HG02623 (cell line): ENCODE results near the gene ZNF674.

Experiments used
- ATAC-seq: cut with Tn5 transposase; IDR thresholded peaks from one replicate; pipeline ENCODE4 v1.9.1; 2021; ENCODE audit warnings: moderate library complexity; ENCODE audit not compliant: unreplicated experiment

ZNF674 gene

GRCh38 chrX:46545111-46546005, at the start of gene ZNF674:
ZNF674 (minus strand) TSS chrX:46545421; CDS start chrX:46542087, 3,334 bp downstream.
- peak; percentile 84 for ATAC-seq

- ATAC-seq, result no peak
These were observed 44.9 kb upstream of the ZNF674 start for GRCh38 chrX:46589977-46590723.

GRCh38 chrX:46588263-46588662, 43.0 kb upstream of the ZNF674 start:
- no peak for ATAC-seq

- ATAC-seq, result no peak
These were observed 42.5 kb upstream of the ZNF674 start for GRCh38 chrX:46587753-46588171.

DNA sequence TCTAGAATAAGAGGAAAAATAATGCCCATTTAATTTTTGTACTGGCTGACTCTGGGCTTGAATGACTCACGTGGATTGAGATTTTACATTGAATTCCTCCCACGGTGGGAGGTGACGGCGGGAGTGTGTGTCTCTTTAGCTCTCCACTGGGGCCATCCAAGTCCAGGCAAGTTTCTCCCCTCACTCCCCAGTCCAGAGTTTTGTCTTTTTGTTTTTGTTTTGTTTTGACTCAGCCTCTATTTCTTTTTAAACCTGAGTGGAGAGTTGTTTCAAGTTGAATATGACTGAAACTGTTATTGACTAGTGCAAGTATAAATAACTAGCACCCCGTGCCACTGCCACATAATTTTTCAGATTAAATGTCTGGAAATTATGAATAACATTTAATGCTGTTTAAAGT, 41.9 kb upstream of the ZNF674 start:
- no peak for ATAC-seq

- no peak for ATAC-seq
These were observed 39.5 kb upstream of the ZNF674 start for GRCh38 chrX:46584736-46585135.

GRCh38 chrX:46582966-46583365, 37.7 kb upstream of the ZNF674 start:
- ATAC-seq, result no peak

- no peak for ATAC-seq
These were observed 37.1 kb upstream of the ZNF674 start for GRCh38 chrX:46582325-46582724.

GRCh38 chrX:46580613-46581012, 35.4 kb upstream of the ZNF674 start:
- no peak for ATAC-seq

DNA sequence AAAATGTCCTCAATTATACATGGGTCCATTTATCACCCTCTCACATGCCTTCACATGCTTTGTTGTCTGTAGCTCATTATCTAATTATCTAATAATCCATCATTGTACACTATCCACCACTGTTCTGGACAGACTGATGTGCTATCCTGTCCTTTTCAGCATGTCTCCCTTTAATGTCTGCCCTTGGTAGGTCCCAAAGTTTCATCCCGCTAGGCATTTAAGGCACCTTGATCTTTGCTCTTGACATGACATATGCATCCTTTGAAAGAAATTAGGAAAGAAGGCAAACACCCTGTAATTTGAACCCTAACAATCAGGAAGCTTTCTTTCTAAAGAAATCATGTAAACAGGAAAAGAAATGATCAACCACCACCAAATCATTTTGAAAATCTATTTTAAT, 34.0 kb upstream of the ZNF674 start:
- ATAC-seq, result no peak

GRCh38 chrX:46577221-46578005, 32.2 kb upstream of the ZNF674 start:
- no peak for ATAC-seq

DNA sequence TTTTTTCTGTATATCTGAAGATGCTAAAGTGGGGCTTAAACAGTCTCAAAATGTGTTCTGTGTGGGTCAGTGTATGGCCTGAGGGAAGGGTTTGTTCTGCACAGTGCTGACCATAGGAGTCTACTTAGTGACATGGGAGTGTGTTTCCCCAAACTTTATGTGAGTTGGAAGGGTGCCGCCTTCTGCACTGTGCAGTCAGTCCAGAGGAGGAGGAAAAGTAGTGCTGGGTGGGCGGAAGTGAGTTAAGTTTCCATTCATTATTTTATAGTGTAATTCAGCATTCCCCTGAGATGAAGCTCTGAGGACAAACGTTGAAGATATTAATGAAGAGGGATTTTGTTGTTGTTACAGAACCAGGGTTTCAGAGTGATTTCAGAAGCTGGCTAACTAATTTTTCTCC, 31.2 kb upstream of the ZNF674 start:
- ATAC-seq, result no peak

DNA sequence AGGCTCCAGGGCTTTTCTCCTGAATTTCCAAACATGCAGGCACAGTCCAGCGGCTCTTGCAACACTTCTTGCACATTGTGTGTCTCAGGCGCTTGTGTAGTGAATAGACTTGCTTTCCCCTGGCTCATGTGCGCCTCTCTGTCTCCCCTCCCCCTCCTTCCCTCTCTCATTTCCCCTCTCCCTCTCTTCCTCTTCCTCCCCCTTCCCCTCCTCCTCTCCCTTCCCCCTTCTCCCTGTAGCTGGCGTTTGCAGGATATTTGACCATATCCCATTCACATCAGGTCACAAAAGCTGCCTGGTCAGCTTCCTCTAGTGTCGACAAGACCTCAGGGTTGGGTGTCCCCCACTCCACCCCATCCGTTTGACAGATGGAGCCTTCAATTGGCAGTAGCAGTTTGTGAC, 30.8 kb upstream of the ZNF674 start:
- ATAC-seq, result no peak

DNA sequence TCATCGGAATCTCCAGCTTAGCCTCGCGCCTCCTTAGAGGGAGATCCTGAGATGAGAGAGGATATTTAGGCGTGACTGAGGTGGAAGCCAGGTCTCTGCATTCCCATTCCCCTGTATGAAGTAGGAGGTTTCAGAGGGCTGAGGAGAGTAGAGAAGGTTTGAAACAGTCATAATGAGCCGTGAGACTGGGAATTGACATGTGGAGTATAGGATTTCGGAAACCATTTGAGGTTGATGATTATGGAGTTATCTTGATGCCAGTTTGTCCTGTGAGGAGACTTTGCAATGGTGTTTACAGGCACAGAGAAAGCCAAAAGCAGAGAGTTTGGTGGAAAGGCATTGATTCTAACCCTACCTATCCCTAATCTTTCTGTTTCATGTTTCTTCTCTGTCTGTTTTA, 30.4 kb upstream of the ZNF674 start:
- no peak for ATAC-seq

- no peak for ATAC-seq
These were observed 29.7 kb upstream of the ZNF674 start for GRCh38 chrX:46574774-46575381.

- ATAC-seq, result peak; percentile 30
These were observed 28.9 kb upstream of the ZNF674 start for GRCh38 chrX:46573892-46574773.

DNA sequence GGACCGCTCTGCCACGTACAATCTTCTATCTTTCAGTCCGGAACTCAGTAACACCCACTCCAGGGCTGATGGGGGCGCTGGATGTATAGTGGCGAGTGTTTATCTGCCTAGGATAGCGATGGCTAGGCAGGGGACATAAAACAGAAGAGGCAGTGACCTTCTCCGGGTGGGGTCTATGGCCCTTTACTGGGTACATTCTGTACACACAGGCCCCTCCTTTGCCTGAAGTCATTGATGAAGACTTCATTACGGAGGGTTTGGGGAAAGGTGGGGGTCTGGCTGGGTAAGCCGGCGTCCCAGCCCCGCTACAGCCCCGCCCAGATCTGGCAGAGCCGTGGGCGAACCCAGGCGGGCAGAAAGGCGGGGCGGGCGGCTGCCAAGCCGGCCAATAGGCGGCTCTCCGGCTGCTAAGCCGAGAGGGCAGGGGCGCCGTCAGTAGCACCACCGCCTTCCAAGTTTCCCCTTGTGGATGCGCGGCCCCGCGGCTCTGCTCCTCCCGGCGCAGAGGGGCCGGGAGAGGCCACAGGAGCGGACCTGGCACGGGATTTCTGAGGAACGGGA, 28.2 kb upstream of the ZNF674 start, which contains the start of gene CHST7:
Gene CHST7 (plus strand): TSS at position 435 of the 561 bp plus-strand sequence. CDS start 167 bp downstream, outside the sequence.
- peak; percentile 38 for ATAC-seq

- peak; percentile 27 for ATAC-seq
These were observed 27.2 kb upstream of the ZNF674 start for GRCh38 chrX:46572340-46572936.
